WTC11 (cell line): Measurements from ENCODE around the gene BABAM2. TPM values are rescaled to one million over a fixed set of nuclear protein-coding genes. Genes with fewer than 3 reads are reported as not detected.

Experiments used
- ATAC-seq: fragments of 200-7000 bp; cut with Tn5 transposase; 2 replicates; pipeline ENCODE4 v1.10.0; 2021; ENCODE audit warnings: mild to moderate bottlenecking, moderate library complexity
- CTCF ChIA-PET: fragments of 300-600 bp; sonication (Branson Sonifier 250); formaldehyde crosslinking; loops from one replicate; lab custom pipeline; 2021; ENCODE audit warnings: antibody characterized with exemption; lab: Charles Lee
- POLR2A ChIA-PET: fragments of 350-600 bp; sonication (Branson Sonifier 250); formaldehyde crosslinking; loops from one replicate; lab custom pipeline; 2021; ENCODE audit warnings: antibody characterized with exemption; lab: Charles Lee
- DNase-seq: peaks from one replicate; pipeline ENCODE4 v3.0.0; 2021; ENCODE audit warnings: low spot score
- H3K27ac Mint-ChIP-seq: 2 replicates; pipeline ENCODE4 v1.8.0; 2021; ENCODE audit warnings: mixed read lengths
- H3K27me3 Mint-ChIP-seq: 2 replicates; pipeline ENCODE4 v1.8.0; 2021; ENCODE audit warnings: low read depth, mild to moderate bottlenecking, moderate library complexity, mixed read lengths
- H3K36me3 Mint-ChIP-seq: 2 replicates; pipeline ENCODE4 v1.8.0; 2021; ENCODE audit warnings: mixed read lengths
- H3K4me1 Mint-ChIP-seq: 2 replicates; pipeline ENCODE4 v1.8.0; 2022; ENCODE audit warnings: mixed read lengths
- H3K4me3 Mint-ChIP-seq: 2 replicates; pipeline ENCODE4 v1.8.0; 2021; ENCODE audit warnings: mild to moderate bottlenecking, moderate library complexity, mixed read lengths
- H3K9me3 Mint-ChIP-seq: 2 replicates; pipeline ENCODE4 v1.8.0; 2021; ENCODE audit warnings: mixed read lengths
- ATF1 ChIP-seq: sonication (generic); formaldehyde crosslinking; IDR thresholded peaks from 2 replicates; pipeline ENCODE4 v1.8.1; 2023; ENCODE audit warnings: mild to moderate bottlenecking, moderate library complexity, missing genetic modification reagents
- CBFB ChIP-seq: sonication (generic); formaldehyde crosslinking; IDR thresholded peaks from 2 replicates; pipeline ENCODE4 v1.8.1; 2022; ENCODE audit warnings: mild to moderate bottlenecking, low read depth, missing genetic modification reagents
- EMX1 ChIP-seq: fragments of 250-450 bp; sonication (Bioruptor Pico); IDR thresholded peaks from 2 replicates; pipeline ENCODE4 v1.8.0; 2021; ENCODE audit warnings: mild to moderate bottlenecking
- NFATC4 ChIP-seq: fragments of 250-450 bp; sonication (Bioruptor Pico); IDR thresholded peaks from 2 replicates; pipeline ENCODE4 v1.9.0; 2021; ENCODE audit warnings: mild to moderate bottlenecking
- RELA ChIP-seq: sonication (generic); formaldehyde crosslinking; IDR thresholded peaks from 2 replicates; pipeline ENCODE4 v1.8.1; 2022; ENCODE audit warnings: missing genetic modification reagents, mild to moderate bottlenecking, borderline replicate concordance
- RORB ChIP-seq: fragments of 250-450 bp; sonication (Bioruptor Pico); IDR thresholded peaks from 2 replicates; pipeline ENCODE4 v1.9.0; 2021; ENCODE audit warnings: mild to moderate bottlenecking
- SMAD4 ChIP-seq: sonication (generic); formaldehyde crosslinking; IDR thresholded peaks from 2 replicates; pipeline ENCODE4 v1.8.0; 2022; ENCODE audit warnings: mild to moderate bottlenecking, missing genetic modification reagents
- TCF7 ChIP-seq: sonication (generic); formaldehyde crosslinking; IDR thresholded peaks from 2 replicates; pipeline ENCODE4 v1.8.0; 2022; ENCODE audit warnings: mild to moderate bottlenecking, low read depth, missing genetic modification reagents, moderate library complexity
- ZNF138 ChIP-seq: sonication (generic); formaldehyde crosslinking; conservative IDR thresholded peaks from 2 replicates; pipeline ENCODE4 v1.8.1; 2022; ENCODE audit warnings: mild to moderate bottlenecking, moderate library complexity, missing genetic modification reagents
- ZNF396 ChIP-seq: fragments of 250-450 bp; sonication (Bioruptor Pico); IDR thresholded peaks from 2 replicates; pipeline ENCODE4 v1.8.0; 2021; ENCODE audit warnings: mild to moderate bottlenecking, moderate library complexity, borderline replicate concordance
- ZNF423 ChIP-seq: fragments of 250-450 bp; sonication (Bioruptor Pico); IDR thresholded peaks from 2 replicates; pipeline ENCODE4 v2.1.2; 2022; ENCODE audit warnings: mild to moderate bottlenecking, moderate library complexity
- ZNF425 ChIP-seq: fragments of 250-450 bp; sonication (Bioruptor Pico); conservative IDR thresholded peaks from 2 replicates; pipeline ENCODE4 v1.9.0; 2021; ENCODE audit warnings: mild to moderate bottlenecking
- ZNF512 ChIP-seq: sonication (generic); formaldehyde crosslinking; IDR thresholded peaks from 2 replicates; pipeline ENCODE4 v1.8.1; 2022; ENCODE audit warnings: missing genetic modification reagents, borderline replicate concordance
- total RNA-seq: library from RNA; stranded (reverse); gene quantifications from 3 replicates; pipeline ENCODE4 v1.2.3, GENCODE V29; 2021
- TF ChIP-seq, protein P1 (sequence below): fragments of 250-450 bp; sonication (Bioruptor Pico); IDR thresholded peaks from 2 replicates; pipeline ENCODE4 v1.9.0; 2021; ENCODE audit warnings: mild to moderate bottlenecking
- TF ChIP-seq, protein P2 (sequence below): sonication (generic); formaldehyde crosslinking; IDR thresholded peaks from 2 replicates; pipeline ENCODE4 v1.8.0; 2023; ENCODE audit warnings: missing genetic modification reagents, mild to moderate bottlenecking, borderline replicate concordance

The BABAM2 gene
- total RNA-seq, 1 experiment from 2014 or later, result 16.5 TPM

- no peak for TF ChIP-seq SMAD4 (CRISPR knock-in tag)
- Mint-ChIP-seq H3K9me3 (no peaks in the 10 kb centered on the region), H3K4me3 (no peak overlapping the region), H3K27me3 (no peaks in the 10 kb centered on the region), H3K36me3 (no peaks in the 10 kb centered on the region), H3K27ac (peak overlapping the region; percentile 37; the same call in 1 of the 2 replicates), H3K4me1 (peaks cover 54% of the 10 kb centered on the region)
- ATAC-seq (peak; percentile 10; the same call in 1 of the 2 replicates), DNase-seq (no peak)
- ChIA-PET CTCF (no interaction called here), POLR2A (no interaction called here)
Observed at GRCh38 chr2:28319118-28320008, 428.8 kb downstream of the BABAM2 start.

DNA sequence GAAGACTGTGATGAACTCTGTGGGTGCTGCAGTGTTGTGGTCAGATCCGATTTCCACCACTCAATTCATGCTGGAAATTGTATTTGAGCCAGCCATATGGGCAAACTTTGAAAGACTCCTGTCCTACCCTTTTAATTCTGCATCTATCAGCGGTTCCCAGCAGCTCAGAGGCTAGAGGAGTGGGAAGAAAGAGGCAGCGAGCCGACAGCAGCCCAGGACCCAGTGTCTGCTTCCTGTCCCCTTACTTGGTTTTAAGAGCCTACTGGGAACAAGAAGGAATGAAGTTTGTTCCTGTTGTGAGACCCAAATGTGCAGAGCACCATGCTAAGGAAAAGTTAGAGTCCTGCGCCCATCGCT lies 429.5 kb downstream of the BABAM2 start:
- POLR2A ChIA-PET, result no interaction called here
- CTCF ChIA-PET, result no interaction called here
- no peak for ATAC-seq
- Mint-ChIP-seq H3K4me3 (no peak overlapping the region), H3K4me1 (peaks cover 50% of the 10 kb centered on the region), H3K27ac (no peak overlapping the region), H3K27me3 (no peaks in the 10 kb centered on the region), H3K9me3 (no peaks in the 10 kb centered on the region), H3K36me3 (no peaks in the 10 kb centered on the region)
- no peak for DNase-seq
- TF ChIP-seq ZNF512 (CRISPR knock-in tag) (no peak), NFATC4 (CRISPR knock-in tag) (no peak), ZNF396 (CRISPR knock-in tag) (no peak), TCF7 (no peak), ZNF425 (CRISPR knock-in tag) (no peak), EMX1 (no peak), RELA (CRISPR knock-in tag) (no peak), ATF1 (CRISPR knock-in tag) (no peak), ZNF138 (CRISPR knock-in tag) (no peak), ZNF423 (CRISPR knock-in tag) (no peak), CBFB (CRISPR knock-in tag) (no peak), RORB (CRISPR knock-in tag) (no peak)
- TF ChIP-seq, protein P1, sequence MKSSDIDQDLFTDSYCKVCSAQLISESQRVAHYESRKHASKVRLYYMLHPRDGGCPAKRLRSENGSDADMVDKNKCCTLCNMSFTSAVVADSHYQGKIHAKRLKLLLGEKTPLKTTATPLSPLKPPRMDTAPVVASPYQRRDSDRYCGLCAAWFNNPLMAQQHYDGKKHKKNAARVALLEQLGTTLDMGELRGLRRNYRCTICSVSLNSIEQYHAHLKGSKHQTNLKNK (CRISPR knock-in tag), result no peak
- TF ChIP-seq, protein P2, sequence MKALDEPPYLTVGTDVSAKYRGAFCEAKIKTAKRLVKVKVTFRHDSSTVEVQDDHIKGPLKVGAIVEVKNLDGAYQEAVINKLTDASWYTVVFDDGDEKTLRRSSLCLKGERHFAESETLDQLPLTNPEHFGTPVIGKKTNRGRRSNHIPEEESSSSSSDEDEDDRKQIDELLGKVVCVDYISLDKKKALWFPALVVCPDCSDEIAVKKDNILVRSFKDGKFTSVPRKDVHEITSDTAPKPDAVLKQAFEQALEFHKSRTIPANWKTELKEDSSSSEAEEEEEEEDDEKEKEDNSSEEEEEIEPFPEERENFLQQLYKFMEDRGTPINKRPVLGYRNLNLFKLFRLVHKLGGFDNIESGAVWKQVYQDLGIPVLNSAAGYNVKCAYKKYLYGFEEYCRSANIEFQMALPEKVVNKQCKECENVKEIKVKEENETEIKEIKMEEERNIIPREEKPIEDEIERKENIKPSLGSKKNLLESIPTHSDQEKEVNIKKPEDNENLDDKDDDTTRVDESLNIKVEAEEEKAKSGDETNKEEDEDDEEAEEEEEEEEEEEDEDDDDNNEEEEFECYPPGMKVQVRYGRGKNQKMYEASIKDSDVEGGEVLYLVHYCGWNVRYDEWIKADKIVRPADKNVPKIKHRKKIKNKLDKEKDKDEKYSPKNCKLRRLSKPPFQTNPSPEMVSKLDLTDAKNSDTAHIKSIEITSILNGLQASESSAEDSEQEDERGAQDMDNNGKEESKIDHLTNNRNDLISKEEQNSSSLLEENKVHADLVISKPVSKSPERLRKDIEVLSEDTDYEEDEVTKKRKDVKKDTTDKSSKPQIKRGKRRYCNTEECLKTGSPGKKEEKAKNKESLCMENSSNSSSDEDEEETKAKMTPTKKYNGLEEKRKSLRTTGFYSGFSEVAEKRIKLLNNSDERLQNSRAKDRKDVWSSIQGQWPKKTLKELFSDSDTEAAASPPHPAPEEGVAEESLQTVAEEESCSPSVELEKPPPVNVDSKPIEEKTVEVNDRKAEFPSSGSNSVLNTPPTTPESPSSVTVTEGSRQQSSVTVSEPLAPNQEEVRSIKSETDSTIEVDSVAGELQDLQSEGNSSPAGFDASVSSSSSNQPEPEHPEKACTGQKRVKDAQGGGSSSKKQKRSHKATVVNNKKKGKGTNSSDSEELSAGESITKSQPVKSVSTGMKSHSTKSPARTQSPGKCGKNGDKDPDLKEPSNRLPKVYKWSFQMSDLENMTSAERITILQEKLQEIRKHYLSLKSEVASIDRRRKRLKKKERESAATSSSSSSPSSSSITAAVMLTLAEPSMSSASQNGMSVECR (CRISPR knock-in tag), result no peak
